ENCODE data around the gene ATP6V1C2. TPM values are rescaled to one million over a fixed set of nuclear protein-coding genes. Genes with fewer than 3 reads are reported as not detected.

ATP6V1C2 gene, protein sequence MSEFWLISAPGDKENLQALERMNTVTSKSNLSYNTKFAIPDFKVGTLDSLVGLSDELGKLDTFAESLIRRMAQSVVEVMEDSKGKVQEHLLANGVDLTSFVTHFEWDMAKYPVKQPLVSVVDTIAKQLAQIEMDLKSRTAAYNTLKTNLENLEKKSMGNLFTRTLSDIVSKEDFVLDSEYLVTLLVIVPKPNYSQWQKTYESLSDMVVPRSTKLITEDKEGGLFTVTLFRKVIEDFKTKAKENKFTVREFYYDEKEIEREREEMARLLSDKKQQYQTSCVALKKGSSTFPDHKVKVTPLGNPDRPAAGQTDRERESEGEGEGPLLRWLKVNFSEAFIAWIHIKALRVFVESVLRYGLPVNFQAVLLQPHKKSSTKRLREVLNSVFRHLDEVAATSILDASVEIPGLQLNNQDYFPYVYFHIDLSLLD
- 0.30 TPM for polyA plus RNA-seq

DNA sequence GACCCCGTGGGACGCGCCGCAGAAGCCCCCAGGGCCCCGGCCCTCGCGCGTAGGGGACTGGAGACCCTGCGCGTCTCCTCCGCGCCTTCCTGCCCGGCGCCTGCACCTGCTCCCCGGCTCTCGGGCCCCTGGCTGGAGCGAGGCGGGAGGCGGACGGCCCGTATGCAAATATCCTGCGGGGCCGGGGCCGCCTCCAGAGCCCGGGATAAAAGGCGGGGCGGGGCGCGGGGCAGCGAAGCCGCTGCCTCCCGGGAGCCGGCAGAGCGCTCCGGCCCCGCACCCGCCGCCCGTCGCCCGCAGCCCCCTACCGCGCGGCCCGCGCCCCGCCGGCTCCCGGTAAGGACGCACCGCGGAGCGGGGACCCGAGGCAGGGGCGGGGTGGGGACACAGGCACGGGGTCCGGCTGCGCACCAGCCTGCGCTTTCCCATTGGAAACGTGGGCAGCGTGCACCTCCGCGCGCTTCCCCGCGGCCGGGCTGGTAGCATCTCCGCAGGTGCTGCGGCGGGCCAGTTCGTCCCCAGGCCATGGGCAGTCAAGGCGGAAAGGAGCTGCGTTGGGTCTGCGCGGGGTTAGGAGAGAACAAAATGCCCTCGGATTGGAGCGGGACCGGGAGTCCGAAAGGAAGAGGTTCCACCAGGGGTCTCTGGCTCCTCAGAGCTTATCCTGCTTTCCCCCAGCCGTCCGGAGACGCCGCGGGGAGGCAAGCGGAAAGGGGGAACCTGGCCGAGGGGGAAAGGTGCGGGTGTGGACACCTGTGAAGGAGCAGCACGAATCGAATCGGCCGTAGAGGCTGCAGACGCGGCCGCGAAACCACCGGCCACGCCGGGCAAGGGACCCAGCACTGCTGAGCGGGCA, at the start of gene ATP6V1C2:
Gene ATP6V1C2 (plus strand): TSS at position 235 of the 856 bp plus-strand sequence. CDS start 1,220 bp downstream, outside the sequence.
- no peaks in the 10 kb centered on the region for H3K9me3 Mint-ChIP-seq
- H3K4me3 Mint-ChIP-seq = peak within 1 kb of the TSS; percentile 74 to 94 (median 84)
- H3K27me3 Mint-ChIP-seq = peaks cover 42% of the 10 kb centered on the region
- H3K27ac Mint-ChIP-seq = peak within 1 kb of the TSS in 1 of 3 donors; percentile 75
- H3K4me1 Mint-ChIP-seq = peaks cover 3 to 14% (median 10%) of the 10 kb centered on the region in 3 donors
- H3K36me3 Mint-ChIP-seq = peaks cover 2% of the 10 kb centered on the region

DNA sequence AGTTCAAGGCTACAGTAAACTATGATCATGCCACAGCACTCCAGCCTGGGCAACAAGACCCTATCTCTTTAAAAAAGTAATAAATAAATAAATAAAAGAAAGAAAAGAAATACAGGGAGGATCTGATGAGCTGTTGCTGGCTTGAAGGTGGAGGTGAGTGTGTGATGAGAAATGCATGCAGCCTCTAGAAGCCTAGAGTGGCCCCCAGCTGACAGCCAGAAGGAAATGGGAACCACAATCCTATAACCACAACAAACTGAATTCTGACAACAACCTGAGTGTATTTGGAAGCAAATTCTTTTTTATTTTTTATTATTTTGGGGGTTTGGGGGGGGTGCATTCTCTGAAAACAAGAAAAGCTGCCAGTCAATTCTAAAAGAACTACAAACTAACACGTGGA, 46.3 kb upstream of the ATP6V1C2 start:
- H3K36me3 Mint-ChIP-seq = peaks cover 3% of the 10 kb centered on the region
- H3K27me3 Mint-ChIP-seq = no peaks in the 10 kb centered on the region
- H3K9me3 Mint-ChIP-seq = no peaks in the 10 kb centered on the region
- H3K4me1 Mint-ChIP-seq = peaks cover 0 to 9% (median 1%) of the 10 kb centered on the region in 3 donors
- no peak overlapping the region for H3K27ac Mint-ChIP-seq
- H3K4me3 Mint-ChIP-seq = no peak overlapping the region

DNA sequence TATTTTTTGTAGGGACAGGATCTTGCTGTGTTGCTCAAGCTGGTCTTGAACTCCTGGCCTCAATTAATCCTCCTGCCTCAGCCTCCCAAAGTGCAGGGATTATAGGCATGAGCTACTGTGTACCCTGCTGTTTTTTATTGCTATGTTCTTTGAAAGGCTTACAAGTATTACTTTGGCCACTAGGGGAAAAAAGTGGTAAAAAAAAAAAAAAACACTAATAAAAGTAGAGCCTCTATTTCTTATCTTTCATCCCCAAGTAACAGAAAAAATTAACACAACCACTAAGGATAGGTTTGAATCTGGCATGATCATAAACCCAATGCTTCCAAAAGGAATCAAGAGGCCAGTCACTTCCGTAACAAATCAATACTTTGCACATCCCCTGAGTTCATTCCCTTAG, 43.2 kb upstream of the ATP6V1C2 start:
- Mint-ChIP-seq H3K27ac (no peak overlapping the region), H3K36me3 (peaks cover 1% of the 10 kb centered on the region), H3K9me3 (no peaks in the 10 kb centered on the region), H3K4me1 (peaks cover 0 to 7% (median 1%) of the 10 kb centered on the region in 3 donors), H3K27me3 (no peaks in the 10 kb centered on the region), H3K4me3 (no peak overlapping the region)

GRCh38 chr2:10680214-10680613, 41.2 kb upstream of the ATP6V1C2 start:
- Mint-ChIP-seq H3K27ac (no peak overlapping the region), H3K9me3 (no peaks in the 10 kb centered on the region), H3K4me1 (peaks cover 0 to 5% (median 0%) of the 10 kb centered on the region in 3 donors), H3K4me3 (no peak overlapping the region), H3K36me3 (peaks cover 1% of the 10 kb centered on the region), H3K27me3 (no peaks in the 10 kb centered on the region)

- Mint-ChIP-seq H3K36me3 (peaks cover 1% of the 10 kb centered on the region), H3K4me3 (no peak overlapping the region), H3K27ac (no peak overlapping the region), H3K9me3 (no peaks in the 10 kb centered on the region), H3K4me1 (peaks cover 0 to 4% (median under 1%) of the 10 kb centered on the region in 3 donors), H3K27me3 (no peaks in the 10 kb centered on the region)
Observed at GRCh38 chr2:10680957-10681356, 40.5 kb upstream of the ATP6V1C2 start.

DNA sequence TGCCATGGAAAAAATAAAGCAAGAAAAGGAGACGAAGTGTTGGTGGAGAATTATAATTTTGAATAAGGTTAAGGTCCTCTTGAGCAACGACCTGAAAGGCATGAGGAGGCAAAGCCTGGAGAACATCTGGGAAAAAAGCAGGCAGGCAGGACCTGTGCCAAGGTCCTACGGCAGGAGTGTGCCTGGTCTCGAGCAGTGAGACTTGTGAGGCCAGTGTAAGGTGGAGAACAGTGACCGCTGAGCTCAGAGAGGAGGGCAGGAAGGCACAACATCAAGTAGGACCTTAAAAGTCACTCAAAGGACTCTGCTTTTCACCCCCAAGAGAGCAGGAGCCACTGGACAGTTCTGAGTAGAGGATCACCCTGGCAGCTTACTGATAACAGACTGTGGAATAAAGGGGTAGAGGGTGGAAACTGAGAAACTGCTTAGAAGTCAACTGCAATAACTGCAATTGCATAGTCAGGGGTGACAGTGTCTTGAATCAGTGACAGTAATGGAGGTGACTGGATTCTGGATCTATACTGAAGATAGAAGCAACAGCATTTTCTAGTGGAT, 35.2 kb upstream of the ATP6V1C2 start:
- H3K9me3 Mint-ChIP-seq = peaks cover 0 to 2% (median 0%) of the 10 kb centered on the region in 3 donors
- H3K4me3 Mint-ChIP-seq = no peak overlapping the region
- no peak overlapping the region for H3K27ac Mint-ChIP-seq
- peaks cover 4 to 10% (median 6%) of the 10 kb centered on the region in 3 donors for H3K4me1 Mint-ChIP-seq
- H3K36me3 Mint-ChIP-seq = peaks cover 1% of the 10 kb centered on the region
- H3K27me3 Mint-ChIP-seq = no peaks in the 10 kb centered on the region

DNA sequence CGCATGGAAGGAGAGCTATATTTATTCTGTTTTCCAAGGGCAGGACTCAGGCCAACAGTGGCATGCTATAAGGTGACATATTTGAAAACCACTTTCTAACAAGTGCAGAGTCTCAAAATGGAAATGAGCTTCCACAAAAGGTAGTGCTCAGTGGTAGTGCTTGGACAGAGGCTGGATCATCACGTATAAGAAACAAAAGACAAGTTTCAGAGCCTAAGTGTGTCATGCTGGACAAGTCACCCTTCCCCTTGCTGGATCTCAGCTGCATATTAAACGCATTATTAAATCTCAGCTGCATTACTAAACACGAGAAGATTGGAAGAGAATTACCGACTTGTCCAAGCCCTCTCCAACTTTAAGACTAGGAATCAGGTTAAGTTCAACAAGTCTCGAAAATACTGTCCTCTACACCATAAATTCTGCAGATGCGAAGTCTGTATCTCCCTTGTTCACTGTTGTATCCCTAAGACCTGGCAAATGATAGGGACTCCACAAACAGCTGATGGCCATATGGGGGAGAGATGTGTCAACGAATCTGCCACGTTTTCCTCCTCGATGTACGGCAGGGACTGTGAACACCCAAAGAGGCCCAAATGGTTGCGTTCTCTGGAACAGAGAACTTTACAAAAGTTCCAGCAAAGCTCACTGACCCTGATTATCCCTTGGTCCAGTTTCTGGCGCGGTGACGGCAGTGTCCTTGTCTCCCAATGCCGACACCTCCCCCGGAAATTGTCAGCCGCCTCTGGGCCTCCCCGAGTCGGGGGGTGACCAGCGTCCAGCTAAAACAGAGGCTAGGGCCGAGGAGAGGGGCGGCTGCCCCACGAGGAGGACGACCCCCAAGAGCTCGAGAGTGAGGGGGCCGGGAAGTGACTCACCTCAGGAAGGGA, 32.3 kb upstream of the ATP6V1C2 start:
- H3K27ac Mint-ChIP-seq = peak overlapping the region in 1 of 3 donors; percentile 98
- H3K9me3 Mint-ChIP-seq = peaks cover 0 to 2% (median 0%) of the 10 kb centered on the region in 3 donors
- H3K27me3 Mint-ChIP-seq = no peaks in the 10 kb centered on the region
- no peaks in the 10 kb centered on the region for H3K36me3 Mint-ChIP-seq
- H3K4me3 Mint-ChIP-seq = no peak overlapping the region
- peaks cover 6 to 10% (median 6%) of the 10 kb centered on the region in 3 donors for H3K4me1 Mint-ChIP-seq

DNA sequence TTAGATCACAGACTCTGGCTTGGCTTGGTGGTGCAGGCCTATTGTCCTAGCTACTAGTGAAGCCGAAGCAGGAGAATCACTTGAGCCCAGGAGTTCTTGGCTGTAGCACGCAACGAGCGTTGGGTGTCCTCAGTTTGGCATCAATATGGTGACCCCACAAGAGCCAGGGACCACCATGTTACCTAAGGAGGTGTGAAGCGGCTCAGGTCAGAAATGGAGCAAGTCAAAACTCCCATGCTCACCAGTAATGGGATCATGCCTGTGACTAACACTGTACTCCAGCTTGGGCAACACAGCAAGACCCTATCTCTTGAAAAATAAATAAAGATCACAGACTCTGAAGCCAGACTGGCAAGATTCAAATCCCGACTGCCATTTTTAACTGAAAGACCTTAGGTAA, 29.9 kb upstream of the ATP6V1C2 start:
- peaks cover 0 to 2% (median 0%) of the 10 kb centered on the region in 3 donors for H3K9me3 Mint-ChIP-seq
- H3K27me3 Mint-ChIP-seq = no peaks in the 10 kb centered on the region
- H3K27ac Mint-ChIP-seq = peak overlapping the region in 1 of 3 donors; percentile 86
- peaks cover 2 to 10% (median 3%) of the 10 kb centered on the region in 3 donors for H3K4me1 Mint-ChIP-seq
- no peak overlapping the region for H3K4me3 Mint-ChIP-seq
- no peaks in the 10 kb centered on the region for H3K36me3 Mint-ChIP-seq

DNA sequence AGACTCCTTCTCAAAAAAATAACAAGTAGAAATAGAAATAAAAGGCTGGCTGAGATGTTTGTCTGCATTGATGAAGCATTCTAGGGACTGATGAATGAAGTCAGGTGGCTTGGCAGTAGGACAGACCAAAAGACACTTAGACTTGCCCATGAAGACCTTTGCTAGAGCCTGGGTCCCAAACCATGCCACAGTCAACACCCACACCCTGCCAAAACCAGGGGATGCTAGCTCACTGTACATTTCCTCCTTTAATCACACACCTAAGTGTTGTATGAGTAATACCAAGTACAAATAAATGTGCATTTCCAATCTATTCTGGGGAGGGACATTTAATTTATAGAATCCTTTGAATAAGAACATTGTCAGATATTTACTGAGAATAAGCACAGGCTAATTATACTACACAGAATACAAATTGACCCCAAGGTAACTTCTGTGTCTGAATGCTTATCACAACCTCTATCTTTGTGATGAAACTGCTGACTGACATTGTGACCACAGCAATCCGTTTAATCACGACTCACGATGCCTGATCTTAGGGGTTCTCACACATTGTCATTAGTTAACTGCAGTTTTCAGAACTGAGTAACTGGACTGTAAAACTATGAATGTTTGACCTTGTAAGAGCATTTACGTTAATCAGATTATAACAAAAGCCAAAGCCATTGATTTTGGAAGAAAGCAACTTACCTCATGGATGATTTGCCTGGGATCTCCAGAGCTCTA, 21.2 kb upstream of the ATP6V1C2 start:
- Mint-ChIP-seq H3K36me3 (no peaks in the 10 kb centered on the region), H3K27me3 (peaks cover 1% of the 10 kb centered on the region), H3K4me1 (no peaks in the 10 kb centered on the region), H3K27ac (no peak overlapping the region), H3K9me3 (no peaks in the 10 kb centered on the region), H3K4me3 (no peak overlapping the region)

DNA sequence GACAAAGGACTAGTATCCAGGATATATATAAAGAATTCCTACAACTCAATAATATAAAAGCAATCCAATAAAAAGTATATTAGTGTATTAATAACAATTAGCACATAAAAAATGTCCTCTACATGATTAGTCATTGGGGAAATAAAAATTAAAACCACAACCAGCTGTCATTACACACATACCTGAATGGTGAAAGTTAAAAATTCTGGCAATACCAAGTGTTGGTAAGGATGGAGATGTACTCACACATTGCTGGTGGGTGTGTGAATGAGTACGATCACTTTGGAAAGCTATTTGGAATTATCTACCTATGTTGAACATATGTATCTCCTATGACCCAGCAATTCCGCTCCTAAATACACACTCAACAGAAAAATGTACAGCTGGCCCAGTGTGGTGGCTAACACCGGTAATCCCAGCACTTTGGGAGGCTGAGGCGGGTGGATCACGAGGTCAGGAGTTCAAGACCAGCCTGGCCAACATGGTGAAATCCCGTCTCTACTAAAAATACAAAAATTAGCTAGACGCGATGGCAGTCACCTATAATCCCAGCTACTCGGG, 17.3 kb upstream of the ATP6V1C2 start:
- H3K36me3 Mint-ChIP-seq = no peaks in the 10 kb centered on the region
- no peak overlapping the region for H3K4me3 Mint-ChIP-seq
- H3K27ac Mint-ChIP-seq = no peak overlapping the region
- peaks cover 0 to 2% (median 0%) of the 10 kb centered on the region in 3 donors for H3K4me1 Mint-ChIP-seq
- H3K9me3 Mint-ChIP-seq = no peaks in the 10 kb centered on the region
- peaks cover 20% of the 10 kb centered on the region for H3K27me3 Mint-ChIP-seq

- H3K27ac Mint-ChIP-seq = no peak overlapping the region
- peaks cover 0 to 2% (median 0%) of the 10 kb centered on the region in 3 donors for H3K4me1 Mint-ChIP-seq
- peaks cover 1% of the 10 kb centered on the region for H3K36me3 Mint-ChIP-seq
- H3K9me3 Mint-ChIP-seq = no peaks in the 10 kb centered on the region
- H3K27me3 Mint-ChIP-seq = peaks cover 26% of the 10 kb centered on the region
- no peak overlapping the region for H3K4me3 Mint-ChIP-seq
Observed at GRCh38 chr2:10706033-10706432, 15.4 kb upstream of the ATP6V1C2 start.

DNA sequence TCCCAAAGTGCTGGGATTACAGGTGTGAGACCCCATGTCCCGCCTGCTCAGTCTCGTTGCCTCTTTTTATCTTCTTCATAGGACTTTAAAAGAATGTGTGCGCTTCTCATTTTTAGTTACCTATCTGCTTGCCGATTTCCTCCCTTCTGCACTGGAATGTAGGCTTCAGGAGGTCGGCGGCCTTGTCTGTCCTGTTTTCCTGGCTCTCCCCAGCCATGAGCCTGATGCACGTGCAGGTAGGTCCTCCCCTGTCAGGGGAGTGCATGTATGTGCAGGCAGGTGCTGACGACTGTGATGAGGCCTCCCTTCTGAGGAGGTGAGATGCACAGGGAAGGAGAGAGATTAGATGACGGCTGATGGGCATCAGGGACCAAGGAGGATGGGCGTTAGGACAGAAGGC, 13.6 kb upstream of the ATP6V1C2 start:
- peaks cover 0 to 5% (median 3%) of the 10 kb centered on the region in 3 donors for H3K4me1 Mint-ChIP-seq
- H3K27me3 Mint-ChIP-seq = peaks cover 32% of the 10 kb centered on the region
- H3K36me3 Mint-ChIP-seq = peaks cover 3% of the 10 kb centered on the region
- H3K9me3 Mint-ChIP-seq = no peaks in the 10 kb centered on the region
- no peak overlapping the region for H3K4me3 Mint-ChIP-seq
- no peak overlapping the region for H3K27ac Mint-ChIP-seq

- H3K27ac Mint-ChIP-seq = no peak overlapping the region
- peaks cover 0 to 5% (median 3%) of the 10 kb centered on the region in 3 donors for H3K4me1 Mint-ChIP-seq
- no peaks in the 10 kb centered on the region for H3K9me3 Mint-ChIP-seq
- H3K27me3 Mint-ChIP-seq = peaks cover 35% of the 10 kb centered on the region
- H3K4me3 Mint-ChIP-seq = no peak overlapping the region
- H3K36me3 Mint-ChIP-seq = peaks cover 3% of the 10 kb centered on the region
Observed at GRCh38 chr2:10709290-10709939, 12.0 kb upstream of the ATP6V1C2 start.

Data from IgD-negative memory B cell (primary cell).